ENCODE data around the gene MAN1B1. TPM values are rescaled to one million over a fixed set of nuclear protein-coding genes. Genes with fewer than 3 reads are reported as not detected.

Gene MAN1B1
- total and polyA plus RNA-seq, 2 donors (not counting 3 experiments of a cell fraction or from before 2014, with no cell fraction given): 75.3 to 83.3 TPM

- POLR2A ChIA-PET: interaction anchor here (1.0 kb wide), 1 partner anchor 16 kb away, joined by 4 read pairs; no protein-coding TSS in a partner anchor
Measured at GRCh38 chr9:137063311-137064026, 23.3 kb upstream of the MAN1B1 start.

More at GRCh38 chr9:137063311-137064026, 23.3 kb upstream of the MAN1B1 start:
- Histone ChIP-seq H3K4me1 (ENCODE audit: control insufficient read depth, extremely low read depth, insufficient read depth, low read length) (no peaks in the 10 kb centered on the region), H3K4me2 (ENCODE audit: insufficient read depth, low read length) (no peak overlapping the region), H3K9me3 (replicated peaks; ENCODE audit: control insufficient read depth, insufficient read depth, low read length) (no peaks in the 10 kb centered on the region), H3K27me3 (ENCODE audit: control insufficient read depth in 2 of 2, insufficient read depth in 2 of 2, low read length in 2 of 2) (no peaks in the 10 kb centered on the region), H3K9ac (replicated peaks; ENCODE audit: extremely low read depth, insufficient read depth, low read length) (no peak overlapping the region), H3K4me3 (replicated peaks in 1 of 3; ENCODE audit: insufficient read depth in 1 of 3, low read depth in 1 of 3, low read length in 3 of 3) (no peak overlapping the region), H3K36me3 (ENCODE audit: control insufficient read depth in 2 of 2, extremely low read depth in 1 of 2, insufficient read depth in 2 of 2, low read length in 2 of 2) (no peaks in the 10 kb centered on the region), H2AFZ (ENCODE audit: low read depth, low read length) (no peak overlapping the region), H4K20me1 (replicated peaks; ENCODE audit: control insufficient read depth, extremely low read depth, insufficient read depth, low read length) (no peaks in the 10 kb centered on the region), H3K9me1 (replicated peaks; ENCODE audit: control insufficient read depth, extremely low read depth, insufficient read depth, low read length) (no peaks in the 10 kb centered on the region), H3K79me2 (ENCODE audit: control insufficient read depth, insufficient read depth, low read length) (peaks cover 3% of the 10 kb centered on the region), H3K27ac (ENCODE audit: insufficient read depth, low read depth, low read length) (no peak overlapping the region)
- no peak for TF ChIP-seq CTCF (IDR thresholded peaks at IDR 0.05; ENCODE audit: extremely low read depth in 1 of 2, insufficient read depth in 1 of 2, low read depth in 1 of 2, low read length in 2 of 2)
- TF ChIP-seq MYC (IDR thresholded peaks at IDR 0.05; ENCODE audit: low read depth, low read length): no peak
- no peak for TF ChIP-seq POLR2A (IDR thresholded peaks at IDR 0.05; ENCODE audit: low read depth, low read length)
- no peak for TF ChIP-seq EZH2 (IDR thresholded peaks at IDR 0.05; ENCODE audit: borderline replicate concordance, low read depth, low read length, severe bottlenecking)
- TF ChIP-seq POLR2AphosphoS5 (IDR thresholded peaks at IDR 0.05; ENCODE audit: insufficient read depth, low read depth, low read length): no peak
- no peak for TF ChIP-seq GATA2 (IDR thresholded peaks at IDR 0.05; ENCODE audit: insufficient read depth, insufficient read length, low read depth, low read length)
- TF ChIP-seq MAX (IDR thresholded peaks at IDR 0.05; ENCODE audit: insufficient read depth, insufficient read length): no peak
- no peak for TF ChIP-seq FOS (IDR thresholded peaks at IDR 0.05; ENCODE audit: borderline replicate concordance, insufficient read depth, low read length)
- TF ChIP-seq JUN (IDR thresholded peaks at IDR 0.05; ENCODE audit: borderline replicate concordance, insufficient read depth, insufficient read length, low read depth): no peak
- no TSS peak for BruUV-seq (replicated peaks)
- intact Hi-C loops (cut with micrococcal nuclease): loop anchor here (1.0 kb wide), 2 partner anchors 34 to 276 kb away; no protein-coding TSS in a partner anchor
- no peak for DNase-seq (ENCODE audit: low read depth, low spot score)
- dilution Hi-C loops (cut with MboI; ENCODE audit: extremely low pct_ligation_motif_present, low sequenced_read_pairs): no loop called here
- CTCF ChIA-PET: interaction anchor here (0.6 to 2.3 kb wide), 22 partner anchors 8 to 285 kb away, joined by 3 to 52 read pairs (median 8); partner anchors contain the start of genes MAN1B1, NPDC1, RNF224 and TMEM141
- no peak for FAIRE-seq

Measured in endothelial cell of umbilical vein (primary cell).